H1 (cell line): ENCODE measurements around the gene CIAO2A. TPM values are rescaled to one million over a fixed set of nuclear protein-coding genes. Genes with fewer than 3 reads are reported as not detected.

ENCODE experiments used
- CTCF ChIA-PET: fragments of 300-600 bp; sonication (Branson Sonifier 250); formaldehyde crosslinking; loops from one replicate; lab custom pipeline; 2021; ENCODE audit not compliant: partially characterized antibody; lab: Charles Lee
- POLR2A ChIA-PET: fragments of 300-600 bp; sonication (Branson Sonifier 250); formaldehyde crosslinking; loops from one replicate; lab custom pipeline; 2021; ENCODE audit warnings: inconsistent platforms; ENCODE audit not compliant: partially characterized antibody; lab: Charles Lee
- DNase-seq, 2 experiments: peaks; one replicate each; pipeline versions ENCODE4 v3.0.0 to v3.0.0-alpha.2; 2010 to 2022; ENCODE audit warnings: low spot score in 2 of 2, low read depth in 1 of 2, mixed read lengths in 1 of 2
- FAIRE-seq: peaks from 2 replicates; lab custom pipeline; 2011; peaks lifted over from hg19 to GRCh38; lab: Jason Lieb, UNC
- H2AFZ ChIP-seq: 2 replicates; pipeline ENCODE4 v1.8.1; 2012; ENCODE audit warnings: low read length, inconsistent platforms
- H2AK5ac ChIP-seq: 2 replicates; pipeline ENCODE4 v1.6.1; 2013; ENCODE audit warnings: low read depth, low read length
- H2BK120ac ChIP-seq: replicated peaks from 2 replicates; pipeline ENCODE3; 2013; ENCODE audit warnings: low read depth, low read length, inconsistent platforms
- H2BK12ac ChIP-seq: 2 replicates; pipeline ENCODE4 v1.6.1; 2013; ENCODE audit warnings: low read depth, low read length
- H2BK15ac ChIP-seq: 2 replicates; pipeline ENCODE4 v1.6.1; 2013; ENCODE audit warnings: low read length
- H2BK20ac ChIP-seq: 2 replicates; pipeline ENCODE4 v1.6.1; 2013; ENCODE audit warnings: low read length
- H2BK5ac ChIP-seq: 2 replicates; pipeline ENCODE4 v1.6.1; 2013; ENCODE audit warnings: low read depth, low read length
- H3K14ac ChIP-seq: 2 replicates; pipeline ENCODE4 v1.6.1; 2013; ENCODE audit warnings: inconsistent platforms; ENCODE audit not compliant: insufficient read length
- H3K18ac ChIP-seq: 2 replicates; pipeline ENCODE4 v1.6.1; 2013; ENCODE audit warnings: low read length; ENCODE audit errors: extremely low read depth
- H3K23ac ChIP-seq: 2 replicates; pipeline ENCODE4 v1.6.1; 2013; ENCODE audit warnings: inconsistent platforms; ENCODE audit not compliant: insufficient read length
- H3K23me2 ChIP-seq: 2 replicates; pipeline ENCODE4 v1.6.1; 2013; ENCODE audit warnings: low read depth, low read length
- H3K27ac ChIP-seq: 2 replicates; pipeline ENCODE4 v1.6.1; 2011; ENCODE audit warnings: low read depth, low read length, inconsistent platforms
- H3K27me3 ChIP-seq, 4 experiments: replicated peaks in 1 of 4; 1 replicate in 1 of 4; 2 replicates in 3 of 4; pipeline versions ENCODE4 v1.6.1 to v1.8.1; 2011 to 2013; ENCODE audit warnings: low read length in 3 of 4, mild to moderate bottlenecking in 3 of 4, inconsistent platforms in 2 of 4, mixed read lengths in 2 of 4, moderate library complexity in 1 of 4; ENCODE audit not compliant: control insufficient read depth in 3 of 4, insufficient read depth in 3 of 4; ENCODE audit errors: extremely low read depth in 1 of 4
- H3K36me3 ChIP-seq, 4 experiments: 2 replicates each; pipeline versions ENCODE4 v1.6.1 to v1.8.1; 2011 to 2013; ENCODE audit warnings: mild to moderate bottlenecking in 4 of 4, low read length in 3 of 4, moderate library complexity in 2 of 4, control low read depth in 1 of 4, inconsistent platforms in 1 of 4; ENCODE audit not compliant: insufficient read depth in 4 of 4, control insufficient read depth in 2 of 4
- H3K4ac ChIP-seq: replicated peaks from 2 replicates; pipeline ENCODE3; 2013; ENCODE audit warnings: low read length, low read depth, mixed read lengths, inconsistent platforms; ENCODE audit not compliant: insufficient read length
- H3K4me1 ChIP-seq, 4 experiments: replicated peaks in 1 of 4; 1 replicate in 1 of 4; 2 replicates in 3 of 4; pipeline versions ENCODE4 v1.6.1 to v1.8.1; 2011 to 2013; ENCODE audit warnings: low read length in 3 of 4, inconsistent platforms in 2 of 4, mixed read lengths in 1 of 4; ENCODE audit not compliant: insufficient read depth in 4 of 4, control insufficient read depth in 3 of 4
- H3K4me2 ChIP-seq, 2 experiments: 2 replicates each; pipeline versions ENCODE4 v1.6.1 to v1.8.1; 2011 to 2013; ENCODE audit warnings: low read depth in 2 of 2, low read length in 2 of 2, control low read depth in 1 of 2, inconsistent platforms in 1 of 2, mild to moderate bottlenecking in 1 of 2; ENCODE audit not compliant: insufficient read depth in 1 of 2
- H3K4me3 ChIP-seq, 4 experiments: fragments of 200-600, 300-600 bp in 1 of 4; sonication (generic), shearing (Covaris generic), sonication (Bioruptor Twin) in 1 of 4; 2 replicates each; pipeline versions ENCODE4 v1.5.1 to v1.8.1; 2011 to 2016; ENCODE audit warnings: low read length in 4 of 4, low read depth in 3 of 4, control low read depth in 2 of 4, inconsistent platforms in 2 of 4, mild to moderate bottlenecking in 2 of 4, mixed read lengths in 1 of 4, moderate library complexity in 1 of 4; ENCODE audit not compliant: insufficient read depth in 2 of 4; ENCODE audit errors: extremely low read depth in 1 of 4
- H3K56ac ChIP-seq: replicated peaks from 2 replicates; pipeline ENCODE3; 2013; ENCODE audit warnings: low read depth, mild to moderate bottlenecking, mixed read lengths, low read length, inconsistent platforms; ENCODE audit not compliant: insufficient read length
- H3K79me1 ChIP-seq: 2 replicates; pipeline ENCODE4 v1.6.1; 2013; ENCODE audit warnings: low read depth, low read length, control low read depth
- H3K79me2 ChIP-seq, 2 experiments: 2 replicates each; pipeline versions ENCODE4 v1.6.1 to v1.8.1; 2012 to 2013; ENCODE audit warnings: low read length in 2 of 2, mild to moderate bottlenecking in 2 of 2, inconsistent platforms in 1 of 2; ENCODE audit not compliant: insufficient read depth in 2 of 2, control insufficient read depth in 1 of 2
- H3K9ac ChIP-seq, 4 experiments: replicated peaks in 1 of 4; 1 replicate in 1 of 4; 2 replicates in 3 of 4; pipeline versions ENCODE4 v1.6.1 to v1.8.1; 2011 to 2013; ENCODE audit warnings: low read depth in 3 of 4, low read length in 3 of 4, control low read depth in 2 of 4, mild to moderate bottlenecking in 2 of 4, moderate library complexity in 2 of 4, inconsistent platforms in 1 of 4; ENCODE audit errors: extremely low read depth in 1 of 4
- H3K9me3 ChIP-seq, 2 experiments: 2 replicates each; pipeline versions ENCODE4 v1.6.1 to v1.8.1; 2012 to 2013; ENCODE audit warnings: mild to moderate bottlenecking in 2 of 2, moderate library complexity in 2 of 2, control low read depth in 1 of 2, inconsistent platforms in 1 of 2, low read depth in 1 of 2, low read length in 1 of 2, mixed read lengths in 1 of 2; ENCODE audit not compliant: insufficient read depth in 2 of 2
- H4K20me1 ChIP-seq, 2 experiments: replicated peaks in 1 of 2; 2 replicates each; pipeline versions ENCODE3 to v1.8.1; 2011 to 2013; ENCODE audit warnings: inconsistent platforms in 2 of 2, low read length in 2 of 2, mild to moderate bottlenecking in 1 of 2; ENCODE audit not compliant: insufficient read depth in 2 of 2, control insufficient read depth in 1 of 2
- H4K5ac ChIP-seq: 2 replicates; pipeline ENCODE4 v1.6.1; 2013; ENCODE audit warnings: low read length, low read depth, mixed read lengths, inconsistent platforms; ENCODE audit not compliant: insufficient read length
- H4K8ac ChIP-seq: 2 replicates; pipeline ENCODE4 v1.8.0; 2013; ENCODE audit warnings: mild to moderate bottlenecking, moderate library complexity, low read length, inconsistent platforms; ENCODE audit not compliant: insufficient read depth; ENCODE audit errors: extremely low read depth
- H4K91ac ChIP-seq: replicated peaks from 2 replicates; pipeline ENCODE3; 2013; ENCODE audit warnings: low read length, mixed read lengths, inconsistent platforms; ENCODE audit not compliant: insufficient read length
- BCL11A ChIP-seq, 2 experiments: IDR thresholded peaks; one replicate each; pipeline ENCODE4 v1.6.1; 2011; ENCODE audit warnings: low read depth in 2 of 2, low read length in 2 of 2, mild to moderate bottlenecking in 2 of 2
- HDAC6 ChIP-seq: IDR thresholded peaks from one replicate; pipeline ENCODE4 v1.7.1; 2012; ENCODE audit warnings: low read depth, mild to moderate bottlenecking, inconsistent platforms, low read length, moderate library complexity
- PHF8 ChIP-seq: fragments of 200-600 bp; sonication (generic); conservative IDR thresholded peaks from 2 replicates; pipeline ENCODE4 v1.7.1; 2012; ENCODE audit warnings: low read depth, mild to moderate bottlenecking, inconsistent platforms, low read length, moderate library complexity
- RXRA ChIP-seq: IDR thresholded peaks from 2 replicates; pipeline ENCODE4 v1.6.1; 2011; ENCODE audit warnings: low read depth, mild to moderate bottlenecking, low read length, moderate library complexity; ENCODE audit not compliant: insufficient read depth
- SAP30 ChIP-seq: fragments of 300-600 bp; sonication (generic); IDR thresholded peaks from 2 replicates; pipeline ENCODE4 v1.7.1; 2012; ENCODE audit warnings: low read length, moderate library complexity, mild to moderate bottlenecking, inconsistent platforms; ENCODE audit not compliant: insufficient read depth, insufficient replicate concordance
- SIX5 ChIP-seq: IDR thresholded peaks from 2 replicates; pipeline ENCODE4 v1.6.1; 2011; ENCODE audit warnings: mild to moderate bottlenecking, low read depth, low read length
- SP4 ChIP-seq: IDR thresholded peaks from 2 replicates; pipeline ENCODE4 v1.6.1; 2012; ENCODE audit warnings: low read length, inconsistent platforms
- TAF1 ChIP-seq: IDR thresholded peaks from 2 replicates; pipeline ENCODE4 v1.6.1; 2011; ENCODE audit warnings: mild to moderate bottlenecking, low read depth, low read length
- TBP ChIP-seq: IDR thresholded peaks from 2 replicates; pipeline ENCODE4 v1.6.1; 2011; ENCODE audit warnings: low read depth, low read length, improper control_type of control experiment
- WGBS, 2 experiments: shearing (Covaris generic) in 1 of 2; methylation state at CpG; one replicate each; pipeline versions ENCODE4 v1.1.6 to v1.1.7; 2013 to 2015; ENCODE audit warnings: low lambda C conversion rate in 2 of 2, mixed read lengths in 2 of 2, inconsistent platforms in 1 of 2, low coverage in 1 of 2, missing lambda C conversion rate in 1 of 2; ENCODE audit not compliant: insufficient replicate concordance in 2 of 2, insufficient coverage in 1 of 2, insufficient read length in 1 of 2; ENCODE audit errors: extremely low coverage in 1 of 2, missing lambda C conversion rate in 1 of 2; 5-methylcytosine and 5-hydroxymethylcytosine counted together
- polyA plus RNA-seq, 7 experiments: library from polyadenylated mRNA; depleted of rRNA in 3 of 7; stranded (reverse) in 5 of 7; unstranded in 2 of 7; fragments of >200 nt in 5 of 7; fragments of 200-250 nt in 2 of 7; gene quantifications; 1 replicate in 5 of 7; 2 replicates in 1 of 7; 4 replicates in 1 of 7; pipeline versions ENCODE4 v1.2.1 to v1.2.3, GENCODE V29; 2011 to 2013; ENCODE audit warnings: missing spikeins in 2 of 7, mixed read lengths in 2 of 7
- total RNA-seq: library from RNA; stranded (reverse); fragmentation: NEBNext Ultra II Directional; extraction: Animal tissue kit (Norgen Biotek cat#: 25700); gene quantifications from 2 replicates; pipeline ENCODE4 v1.2.1, GENCODE V29; 2021
- TF ChIP-seq, protein P1 (sequence below), 3 experiments: IDR thresholded peaks; 1 replicate in 2 of 3; 2 replicates in 1 of 3; pipeline versions ENCODE4 v1.5.1 to v1.6.1; 2011; ENCODE audit warnings: low read length in 3 of 3, mild to moderate bottlenecking in 3 of 3, inconsistent platforms in 2 of 3, low read depth in 1 of 3, moderate library complexity in 1 of 3; ENCODE audit not compliant: insufficient read depth in 1 of 3; ENCODE audit errors: control extremely low read depth in 1 of 3

Gene CIAO2A
- total and polyA plus RNA-seq, 2 of the 8 experiments (the other 6 are each of a cell fraction or from before 2014, with no cell fraction given) = 76.4 to 86.5 TPM

DNA sequence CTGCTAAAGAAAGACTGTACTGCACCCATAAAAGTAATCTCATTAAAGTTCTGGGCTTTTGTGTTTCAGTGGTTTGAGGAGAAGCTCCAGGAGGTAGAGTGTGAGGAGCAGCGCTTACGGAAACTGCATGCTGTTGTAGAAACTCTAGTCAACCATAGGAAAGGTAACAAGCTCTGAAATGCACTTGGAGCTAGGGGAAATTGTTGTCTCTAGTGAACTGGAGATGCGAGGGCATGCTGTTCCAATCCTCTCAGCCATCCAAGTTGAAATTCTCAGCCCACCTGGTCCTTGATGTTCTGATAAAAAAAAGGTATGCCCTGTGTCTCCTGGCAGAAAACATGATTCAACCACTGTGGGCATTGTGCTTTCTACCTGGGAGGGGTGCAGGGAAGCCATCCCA lies 36.5 kb upstream of the CIAO2A start:
- Histone ChIP-seq H2BK5ac (no peak overlapping the region), H2BK20ac (no peak overlapping the region), H2BK15ac (no peak overlapping the region), H3K23me2 (no peaks in the 10 kb centered on the region), H4K8ac (no peak overlapping the region), H3K79me2 (no peaks in the 10 kb centered on the region), H3K79me1 (no peaks in the 10 kb centered on the region; the same call in 1 of the 2 replicates), H3K27ac (no peak overlapping the region), H3K4me1 (no peaks in the 10 kb centered on the region), H2AFZ (no peak overlapping the region), H4K91ac (no peak overlapping the region), H2BK120ac (no peak overlapping the region), H3K4me2 (no peak overlapping the region), H2BK12ac (no peak overlapping the region), H3K27me3 (no peaks in the 10 kb centered on the region), H3K18ac (no peak overlapping the region), H4K5ac (no peak overlapping the region), H3K56ac (no peak overlapping the region), H3K23ac (no peak overlapping the region), H3K14ac (no peak overlapping the region), H3K9me3 (no peaks in the 10 kb centered on the region), H3K4me3 (no peak overlapping the region), H3K9ac (no peak overlapping the region), H2AK5ac (no peak overlapping the region), H4K20me1 (peaks cover 0 to 1% of the 10 kb centered on the region in 2 experiments), H3K4ac (no peak overlapping the region), H3K36me3 (peaks cover 13 to 44% (median 37%) of the 10 kb centered on the region in 4 experiments)
- FAIRE-seq (no peak), DNase-seq (no peak)
- TF ChIP-seq BCL11A (IDR thresholded peaks at IDR 0.05; ENCODE audit: low read depth in 2 of 2, low read length in 2 of 2) (no peak), HDAC6 (no peak), PHF8 (no peak), SAP30 (no peak), TBP (no peak), TAF1 (no peak), SP4 (no peak), SIX5 (no peak), RXRA (no peak)
- TF ChIP-seq, protein P1, sequence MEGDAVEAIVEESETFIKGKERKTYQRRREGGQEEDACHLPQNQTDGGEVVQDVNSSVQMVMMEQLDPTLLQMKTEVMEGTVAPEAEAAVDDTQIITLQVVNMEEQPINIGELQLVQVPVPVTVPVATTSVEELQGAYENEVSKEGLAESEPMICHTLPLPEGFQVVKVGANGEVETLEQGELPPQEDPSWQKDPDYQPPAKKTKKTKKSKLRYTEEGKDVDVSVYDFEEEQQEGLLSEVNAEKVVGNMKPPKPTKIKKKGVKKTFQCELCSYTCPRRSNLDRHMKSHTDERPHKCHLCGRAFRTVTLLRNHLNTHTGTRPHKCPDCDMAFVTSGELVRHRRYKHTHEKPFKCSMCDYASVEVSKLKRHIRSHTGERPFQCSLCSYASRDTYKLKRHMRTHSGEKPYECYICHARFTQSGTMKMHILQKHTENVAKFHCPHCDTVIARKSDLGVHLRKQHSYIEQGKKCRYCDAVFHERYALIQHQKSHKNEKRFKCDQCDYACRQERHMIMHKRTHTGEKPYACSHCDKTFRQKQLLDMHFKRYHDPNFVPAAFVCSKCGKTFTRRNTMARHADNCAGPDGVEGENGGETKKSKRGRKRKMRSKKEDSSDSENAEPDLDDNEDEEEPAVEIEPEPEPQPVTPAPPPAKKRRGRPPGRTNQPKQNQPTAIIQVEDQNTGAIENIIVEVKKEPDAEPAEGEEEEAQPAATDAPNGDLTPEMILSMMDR (IDR thresholded peaks at IDR 0.05; ENCODE audit: control extremely low read depth in 1 of 3, insufficient read depth in 1 of 3, low read depth in 1 of 3, low read length in 3 of 3) = no peak
- WGBS, 2 experiments = 96% methylated on average over 3 of the region's 3 CpGs; no CpG with 5 or more reads in 1 of the 2 experiments
- POLR2A ChIA-PET = no interaction called here
- CTCF ChIA-PET = interaction anchor here (0.6 to 2.2 kb wide), 3 partner anchors 8 to 139 kb away, joined by 3 to 18 read pairs (median 3); no protein-coding TSS in a partner anchor
